Glomerular visceral epithelial cell (primary cell): ENCODE measurements around the gene COL4A6.
"Not testable (repeated sequence)": the region's sequence is repeated elsewhere in the genome, so short reads cannot be mapped to it uniquely, and the experiment has no call there.

Experiments used
- DNase-seq: peaks from one replicate; pipeline ENCODE4 v3.0.0-alpha.2; 2016; ENCODE audit errors: extremely low spot score

The COL4A6 gene

DNA sequence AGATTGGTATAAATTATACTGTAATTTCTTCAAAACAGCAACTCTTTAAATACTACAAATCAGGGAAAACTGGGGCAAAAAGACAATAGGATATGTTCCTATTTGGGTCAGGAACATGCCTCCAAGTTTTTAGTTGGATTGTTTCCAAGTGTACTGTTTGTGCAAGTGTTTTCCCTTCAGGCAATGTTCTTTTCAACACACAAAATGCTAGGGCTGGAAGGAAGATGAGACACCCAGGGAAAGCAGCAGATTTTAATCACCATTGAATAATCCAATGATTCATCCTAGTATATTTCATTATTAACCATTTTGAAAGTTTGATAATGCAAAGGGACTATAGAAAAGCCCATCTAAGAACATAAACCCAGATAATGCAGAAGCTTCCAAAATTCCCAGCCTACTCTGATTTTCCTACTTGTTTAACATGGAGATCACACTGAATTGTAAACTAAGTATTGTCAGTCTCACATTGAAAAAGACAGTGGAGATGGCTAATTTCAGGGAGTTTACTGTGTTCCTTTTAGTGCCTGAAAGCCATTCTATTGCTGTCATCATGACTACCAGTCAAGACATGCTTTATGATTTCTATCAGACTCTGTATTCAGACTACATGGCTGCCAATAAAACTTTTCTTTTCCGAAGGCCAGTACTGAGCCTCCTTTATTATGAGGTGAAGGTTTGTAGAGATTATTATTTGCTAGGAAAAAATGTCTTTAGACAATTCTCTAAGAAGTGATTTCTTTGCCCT is 38.6 kb downstream of the COL4A6 start:
- DNase-seq = no peak

DNA sequence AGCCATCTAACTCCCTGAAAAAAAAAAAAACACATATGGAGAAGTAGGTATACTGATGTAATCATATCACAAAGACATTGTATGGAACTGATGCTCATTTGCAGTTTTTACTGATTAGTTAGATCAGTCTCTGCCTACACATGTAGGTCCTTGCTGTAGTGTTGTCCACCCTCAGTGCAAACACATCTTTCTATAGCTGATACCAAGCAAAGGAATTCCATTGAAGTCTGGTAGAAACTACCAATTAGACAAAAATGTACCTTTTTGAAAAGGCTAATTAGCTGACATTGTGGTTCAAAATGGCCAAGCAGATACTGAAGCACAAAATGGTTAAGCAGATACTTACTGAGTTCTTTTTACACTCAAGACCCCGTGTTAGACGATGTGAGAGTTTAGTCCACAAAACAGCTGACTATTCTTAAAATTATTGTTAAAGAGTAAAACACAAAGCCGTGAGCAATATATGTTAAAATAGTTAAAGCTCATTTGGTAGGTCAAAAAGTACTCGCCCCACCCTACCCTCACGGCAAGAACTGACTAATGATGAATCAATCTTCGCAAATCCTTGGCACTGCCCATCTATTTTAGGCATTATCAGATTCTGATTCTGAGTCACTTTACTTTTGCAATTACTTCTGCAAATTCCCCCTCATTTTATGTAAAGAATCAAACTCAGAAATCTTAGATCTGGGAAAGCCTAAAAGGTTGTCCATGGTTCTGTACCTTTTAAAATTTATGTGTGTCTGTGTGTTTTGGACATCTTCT is 40.4 kb downstream of the COL4A6 start:
- no peak for DNase-seq

DNA sequence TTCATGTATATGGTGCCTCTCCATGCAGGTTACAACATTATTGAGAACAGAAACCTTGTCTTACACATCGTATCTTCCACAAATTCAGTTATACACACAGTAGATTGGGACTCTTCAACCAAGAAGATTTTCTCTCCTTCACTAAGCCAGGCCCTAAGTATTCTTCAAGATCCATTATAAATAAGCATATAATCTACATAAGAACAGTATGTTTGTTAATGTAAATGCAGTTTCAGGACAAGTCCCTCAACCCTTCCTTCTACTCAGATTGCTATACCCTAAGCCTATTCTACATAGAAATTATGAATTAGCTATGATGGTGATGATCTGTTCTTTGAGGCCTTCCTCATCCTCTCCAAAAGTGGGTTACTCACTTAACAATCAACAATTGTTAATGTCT is 41.2 kb downstream of the COL4A6 start:
- DNase-seq = no peak

DNA sequence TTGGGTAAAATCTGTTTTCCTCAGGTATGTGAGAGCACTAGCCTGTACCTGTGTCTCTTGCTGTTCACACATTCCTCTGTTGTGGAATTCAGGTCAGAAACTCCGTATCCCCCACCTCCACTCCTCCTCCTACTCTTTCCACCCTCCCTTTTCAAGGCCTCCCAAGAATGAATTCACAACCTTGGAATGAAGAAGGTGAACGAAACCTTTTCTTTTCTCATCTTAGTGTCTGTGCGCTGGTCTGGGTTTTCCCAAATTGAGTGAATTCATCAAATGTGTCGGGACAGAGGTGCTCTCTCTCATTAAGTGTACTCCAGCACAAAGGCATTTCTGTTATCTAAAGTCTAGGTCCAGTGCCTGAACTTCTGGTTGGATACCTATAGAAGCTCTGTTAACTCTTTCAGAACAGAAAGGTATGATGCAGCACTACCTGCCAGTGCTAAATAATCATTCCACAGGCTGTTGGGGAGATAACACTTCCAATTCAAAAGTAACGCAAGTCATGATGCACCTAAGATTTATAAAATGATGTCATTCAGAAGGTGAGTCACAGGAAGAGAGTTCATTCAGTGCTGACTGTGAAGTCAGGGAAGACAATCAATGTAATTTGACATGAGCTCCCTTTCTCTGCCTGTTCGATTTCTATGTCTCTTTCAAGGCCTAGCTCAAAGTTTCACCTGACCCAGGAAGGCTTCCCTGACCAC is 41.9 kb downstream of the COL4A6 start:
- peak; percentile 5 for DNase-seq

DNA sequence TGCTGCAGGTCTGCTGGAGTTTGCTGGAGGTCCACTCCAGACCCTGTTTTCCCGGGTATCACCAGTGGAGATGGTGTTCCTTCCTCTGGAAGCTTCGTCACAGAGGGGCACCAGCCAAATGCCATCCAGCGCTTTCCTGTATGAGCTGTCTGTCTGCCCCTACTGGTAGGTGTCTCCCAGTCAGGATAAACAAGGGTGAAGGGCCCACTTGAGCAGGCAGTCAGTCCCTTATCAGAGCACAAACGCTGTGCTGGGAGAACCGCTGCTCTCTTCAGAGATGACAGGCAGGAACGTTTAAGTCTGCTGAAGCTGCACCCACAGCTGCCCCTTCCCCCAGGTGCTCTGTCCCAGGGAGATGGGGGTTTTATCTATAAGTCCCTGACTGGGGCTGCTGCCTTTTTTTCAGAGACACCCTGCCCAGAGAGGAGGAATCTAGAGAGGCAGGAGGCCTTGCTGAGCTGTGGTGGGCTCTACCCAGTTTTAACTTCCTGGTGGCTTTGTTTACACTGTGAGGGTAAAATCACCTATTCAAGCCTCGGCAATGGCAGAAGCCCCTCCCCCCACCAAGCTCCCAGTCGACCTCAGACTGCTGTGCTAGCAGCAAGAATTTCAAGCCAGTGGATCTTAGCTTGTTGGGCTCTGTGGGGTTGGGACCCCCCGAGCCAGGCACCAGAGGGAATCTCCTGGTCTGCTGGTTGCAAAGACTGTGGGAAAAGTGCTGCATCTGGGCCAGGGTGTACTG is 47.1 kb downstream of the COL4A6 start:
- not testable (repeated sequence) for DNase-seq

DNA sequence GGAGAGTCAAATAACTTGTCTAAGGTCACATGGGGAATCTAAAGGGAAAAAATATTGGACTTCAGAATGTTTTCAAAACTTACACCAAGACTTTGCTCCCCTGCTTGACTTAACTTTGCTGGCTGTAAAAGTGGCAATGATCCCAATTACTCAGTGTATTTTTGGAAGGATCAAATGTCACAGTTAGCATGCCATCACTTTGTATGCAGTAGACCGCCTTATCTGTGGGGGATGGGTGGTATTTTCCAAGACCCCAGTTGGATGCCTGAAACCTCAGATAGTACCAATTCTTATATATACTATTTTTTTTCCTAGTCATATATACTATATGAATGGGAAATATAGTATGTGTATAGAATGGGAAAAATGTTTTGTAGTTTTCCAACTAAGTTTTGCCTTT is 53.4 kb downstream of the COL4A6 start:
- DNase-seq = no peak

DNA sequence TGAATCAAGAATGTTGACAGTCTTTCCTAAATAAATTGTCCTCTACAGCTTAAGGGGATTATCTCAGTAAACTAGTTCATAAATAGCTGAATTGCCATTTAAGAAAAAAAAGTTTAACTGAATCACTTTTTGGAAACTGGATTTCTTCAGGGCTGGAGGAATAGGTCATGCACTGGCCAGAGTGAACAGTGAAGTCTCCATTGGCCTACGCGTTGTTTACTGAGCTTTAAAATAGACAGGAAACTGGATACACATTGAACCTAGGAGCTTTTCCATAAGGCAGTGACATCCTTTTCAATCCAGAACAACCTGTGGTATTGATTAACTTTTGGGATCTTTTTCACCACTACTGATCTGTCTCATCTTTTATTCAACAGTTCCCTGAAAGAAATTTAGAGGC is 58.0 kb downstream of the COL4A6 start:
- DNase-seq = no peak

DNA sequence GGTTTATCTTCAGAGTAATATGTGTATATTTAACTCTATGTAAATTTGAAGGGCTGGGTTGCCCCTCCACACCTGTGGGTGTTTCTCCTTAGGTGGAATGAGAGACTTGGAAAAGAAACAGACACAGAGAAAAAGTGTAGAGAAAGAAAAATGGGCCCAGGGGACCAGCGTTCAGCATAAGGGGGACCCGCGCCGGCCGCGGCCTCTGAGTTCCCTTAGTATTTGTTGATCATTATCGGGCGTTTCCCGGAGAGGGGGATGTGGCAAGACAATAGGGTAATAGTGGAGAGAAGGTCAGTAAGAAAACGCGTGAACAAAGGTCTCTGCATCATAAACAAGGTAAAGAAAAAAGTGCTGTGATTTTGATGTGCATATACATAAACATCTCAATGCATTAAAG is 61.4 kb downstream of the COL4A6 start:
- not testable (repeated sequence) for DNase-seq

DNA sequence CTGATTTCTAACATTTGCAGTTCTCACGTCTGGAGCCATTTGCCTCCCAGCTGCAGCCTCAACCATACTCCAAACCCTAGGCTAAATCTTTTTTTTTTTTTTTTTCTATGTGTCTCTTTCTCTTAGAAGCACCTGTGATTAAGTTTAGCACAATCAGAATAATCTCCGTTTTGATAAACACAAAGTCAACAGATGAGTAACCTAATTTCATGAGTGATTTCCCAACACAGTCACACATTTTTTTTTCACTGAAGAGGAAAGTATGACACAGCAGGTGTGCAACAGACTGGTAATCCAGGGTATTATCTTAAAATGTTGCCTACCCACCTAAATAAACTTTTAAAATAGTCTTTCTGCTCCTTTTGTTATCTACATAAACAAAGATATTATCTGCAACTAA is 62.6 kb downstream of the COL4A6 start:
- DNase-seq = not testable (repeated sequence)

DNA sequence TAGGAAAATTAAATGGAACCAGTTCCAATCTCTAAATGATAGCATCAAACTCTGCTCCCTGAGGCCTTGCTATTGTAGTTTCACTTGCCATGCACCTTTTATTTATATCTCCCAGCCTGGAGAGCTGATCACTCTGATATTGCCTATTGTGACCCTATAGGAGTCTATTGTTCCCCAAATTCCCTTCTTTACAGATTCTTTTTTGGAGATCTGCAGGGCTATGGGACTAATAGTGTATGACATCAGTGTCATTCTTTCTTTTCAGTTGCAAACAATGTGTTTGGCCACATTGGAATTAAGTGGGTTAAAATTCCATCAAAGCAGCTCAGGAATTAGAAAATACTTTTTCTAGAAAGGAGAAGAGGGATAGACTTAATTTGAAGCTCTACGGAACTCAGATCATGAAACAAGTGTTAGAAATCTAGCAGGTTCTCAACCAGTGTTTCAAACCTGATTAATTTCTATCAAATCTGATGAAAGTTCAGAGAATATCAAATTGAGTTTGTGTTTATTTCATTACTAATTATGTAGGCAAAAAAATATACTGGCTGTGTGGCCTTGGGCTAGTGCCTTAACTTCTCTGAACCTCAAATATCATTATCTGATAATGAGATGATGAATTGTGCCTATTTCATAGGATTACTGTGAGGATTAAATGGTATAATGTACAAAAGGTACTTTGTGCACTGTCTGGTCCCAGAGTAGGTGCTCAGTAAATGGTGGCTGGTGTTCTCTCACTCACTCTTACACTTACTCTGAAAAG is 71.4 kb downstream of the COL4A6 start:
- DNase-seq = no peak

DNA sequence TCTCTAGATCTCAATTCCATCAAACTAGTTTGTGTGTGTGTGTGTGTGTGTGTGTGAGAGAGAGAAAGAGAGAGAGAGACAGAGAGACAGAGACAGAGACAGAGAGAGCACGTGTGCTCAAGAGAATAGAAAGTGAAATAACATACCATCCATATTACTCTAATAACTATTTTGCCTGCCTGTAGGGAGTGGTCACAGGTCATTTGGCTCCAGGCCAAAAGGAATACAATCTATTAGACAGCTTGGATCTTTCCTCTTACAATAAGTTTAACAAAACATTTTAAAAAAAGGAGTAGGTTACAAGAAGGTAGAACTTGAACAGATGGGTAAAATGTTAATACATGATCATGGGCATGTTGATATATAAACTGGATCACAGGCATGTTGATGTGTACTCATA is 76.2 kb downstream of the COL4A6 start:
- DNase-seq = no peak

DNA sequence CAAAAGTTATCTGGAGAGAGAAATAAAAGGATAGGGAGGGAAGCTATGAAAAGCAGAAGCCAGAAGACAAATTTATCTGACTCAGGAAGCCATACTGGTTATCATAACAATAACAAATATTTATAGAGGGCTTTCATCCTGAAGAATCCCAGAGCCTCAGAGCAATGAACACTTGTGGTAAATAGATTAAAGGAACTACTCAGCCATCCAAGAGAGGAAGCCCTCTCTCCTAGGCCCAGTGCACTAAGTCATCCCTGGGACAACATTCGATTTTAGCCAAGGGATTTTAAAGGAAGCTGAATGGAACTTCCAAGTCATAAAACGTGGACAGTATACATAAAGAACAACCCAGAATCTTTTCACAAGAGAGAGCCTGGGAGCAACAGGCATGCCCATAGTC is 76.9 kb downstream of the COL4A6 start:
- DNase-seq = no peak

DNA sequence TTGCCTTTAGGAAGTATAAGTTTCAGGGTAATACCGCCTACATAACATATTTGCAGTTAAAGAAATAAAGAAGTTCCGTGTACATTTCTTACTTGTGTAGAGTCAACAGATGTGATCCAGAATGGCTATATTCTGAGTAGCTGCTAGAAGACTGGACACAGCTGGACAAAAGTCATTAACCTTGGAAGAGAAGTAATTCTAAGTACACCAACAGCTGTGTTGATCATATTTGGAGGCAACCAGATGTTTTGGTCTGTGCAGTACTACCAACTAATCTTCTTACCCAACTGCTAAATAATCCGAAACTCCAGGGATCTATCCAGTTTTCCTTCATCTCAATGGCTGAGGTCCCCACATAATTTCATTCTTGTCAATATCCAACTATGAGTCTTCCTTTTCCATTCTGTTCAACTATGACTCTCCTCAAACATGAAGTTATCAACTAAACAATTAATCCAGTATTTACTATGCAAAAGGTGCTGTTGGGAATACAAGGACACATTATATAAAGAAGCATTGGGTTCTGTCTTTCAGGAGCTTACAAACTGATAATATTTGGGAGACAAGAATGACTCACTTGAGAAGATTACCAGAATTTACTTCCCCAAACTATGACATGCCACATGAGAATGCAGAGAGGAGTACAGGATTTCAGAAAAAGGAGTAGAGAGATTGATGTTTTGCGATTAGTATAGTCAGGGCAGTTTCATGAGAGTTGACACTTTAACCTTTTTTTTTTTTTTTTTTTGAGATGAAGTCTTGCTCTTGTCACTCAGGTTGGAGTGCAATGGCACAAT is 78.2 kb downstream of the COL4A6 start:
- no peak for DNase-seq

DNA sequence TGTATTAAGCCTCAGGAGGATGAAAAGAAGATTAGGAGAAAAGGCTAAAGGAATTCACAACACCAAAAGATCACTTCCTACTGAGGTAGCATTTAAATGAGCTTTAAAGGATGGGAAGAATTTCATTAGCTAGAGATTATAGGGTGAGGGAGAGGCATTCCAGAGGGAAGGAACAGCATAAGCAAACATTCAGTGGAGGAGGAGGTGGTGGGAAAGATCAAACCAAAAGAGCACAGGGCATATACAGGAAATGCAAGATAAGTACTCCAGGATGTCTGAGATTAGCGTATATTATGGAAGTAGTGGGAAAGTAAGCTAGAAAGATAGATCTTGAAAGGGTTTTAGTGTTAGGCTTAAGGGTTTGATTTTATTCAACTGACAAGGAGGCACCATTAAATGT is 84.8 kb downstream of the COL4A6 start:
- no peak for DNase-seq

DNA sequence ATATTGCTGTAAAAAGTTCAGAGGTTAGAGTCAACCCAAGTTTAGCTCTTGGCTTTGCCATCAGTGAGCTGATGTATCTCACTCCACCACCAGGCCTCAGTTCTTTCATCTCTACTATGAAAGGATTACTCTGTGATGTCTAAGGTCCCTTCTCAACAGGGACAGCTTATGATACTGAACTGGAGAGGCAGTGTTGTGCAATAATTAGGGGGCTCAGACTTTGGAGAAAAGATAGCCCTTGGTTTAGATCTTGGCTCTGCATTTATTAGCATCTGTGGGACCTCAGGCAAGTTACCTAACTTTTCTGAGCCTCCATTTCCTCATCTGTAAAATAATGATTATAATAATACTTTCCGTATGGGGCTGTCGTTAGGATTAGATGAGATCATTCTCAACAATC is 89.0 kb downstream of the COL4A6 start:
- DNase-seq = no peak

DNA sequence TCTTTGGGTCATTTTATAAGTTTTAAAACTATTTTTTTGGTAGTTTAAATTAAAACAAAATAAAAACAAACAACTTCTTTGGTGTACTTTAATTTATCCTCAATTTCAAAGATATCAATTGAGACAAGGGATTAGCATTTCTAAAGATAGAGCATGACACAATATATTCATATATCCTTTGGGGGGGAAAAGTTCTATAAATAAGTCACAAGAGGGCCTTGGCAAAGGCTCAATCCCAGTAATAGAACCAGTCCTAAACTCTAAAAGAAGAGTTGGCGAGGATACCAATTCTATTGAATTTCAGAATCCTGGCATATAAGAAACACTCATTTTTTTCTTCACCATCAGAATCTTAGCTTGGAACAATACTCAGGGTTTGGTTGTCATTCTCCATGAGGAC is 89.7 kb downstream of the COL4A6 start:
- DNase-seq = no peak

DNA sequence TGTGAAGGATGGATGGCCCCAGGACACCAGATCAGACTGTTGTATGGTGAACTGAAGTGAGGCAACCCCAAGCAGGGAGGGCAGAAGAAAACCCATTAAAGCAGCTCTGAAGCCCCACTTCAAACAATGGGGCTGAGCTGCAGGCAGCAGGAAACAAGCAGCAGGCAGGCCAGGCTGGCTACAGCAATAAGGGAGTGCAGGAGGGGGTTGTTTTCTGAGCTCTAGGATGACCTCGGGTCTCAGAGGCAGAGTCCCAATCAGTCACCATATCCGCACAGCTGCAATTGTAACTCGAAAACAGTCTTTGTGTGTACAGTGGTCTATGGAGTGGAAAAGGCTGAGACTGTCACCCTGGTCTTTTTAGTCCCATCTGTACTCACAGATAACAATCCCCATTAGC is 90.4 kb downstream of the COL4A6 start:
- no peak for DNase-seq

DNA sequence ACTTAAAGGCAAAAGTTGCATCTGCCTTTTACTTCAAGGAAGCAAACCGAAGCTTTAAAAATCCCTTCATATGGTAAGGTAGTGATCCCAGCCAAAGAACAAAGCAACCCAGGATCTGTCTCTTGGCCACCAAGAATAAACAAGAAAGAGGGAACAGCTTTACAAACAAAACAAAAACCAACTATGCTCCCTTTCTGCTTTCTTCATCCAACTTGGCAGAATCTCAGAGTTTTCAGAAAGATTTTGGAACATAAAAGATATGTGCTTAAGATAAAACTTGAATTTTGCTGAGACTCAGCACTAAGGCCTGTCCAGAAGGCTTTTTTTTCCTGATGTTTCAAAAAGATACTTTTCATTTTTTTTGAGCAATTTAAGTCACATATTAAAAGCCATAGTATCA is 94.0 kb downstream of the COL4A6 start:
- no peak for DNase-seq

DNA sequence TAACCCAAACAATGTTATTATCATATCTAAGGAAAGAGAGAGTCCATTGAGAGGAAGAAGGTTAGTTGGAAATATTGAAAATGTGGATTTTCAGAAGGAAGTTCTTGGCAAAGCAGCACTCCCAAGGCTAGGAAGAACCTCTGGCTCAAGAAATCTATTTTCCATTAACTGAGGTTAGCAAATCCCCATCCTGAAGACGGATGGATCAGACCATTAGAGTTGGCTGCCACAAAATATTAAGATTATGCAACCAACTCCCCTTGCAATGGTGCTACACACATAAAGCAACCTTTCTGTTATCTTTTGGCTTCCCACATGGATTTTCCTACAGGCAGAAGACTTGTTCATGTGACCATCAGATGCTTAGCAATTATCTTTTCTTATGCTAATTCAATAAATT is 96.3 kb downstream of the COL4A6 start:
- no peak for DNase-seq

DNA sequence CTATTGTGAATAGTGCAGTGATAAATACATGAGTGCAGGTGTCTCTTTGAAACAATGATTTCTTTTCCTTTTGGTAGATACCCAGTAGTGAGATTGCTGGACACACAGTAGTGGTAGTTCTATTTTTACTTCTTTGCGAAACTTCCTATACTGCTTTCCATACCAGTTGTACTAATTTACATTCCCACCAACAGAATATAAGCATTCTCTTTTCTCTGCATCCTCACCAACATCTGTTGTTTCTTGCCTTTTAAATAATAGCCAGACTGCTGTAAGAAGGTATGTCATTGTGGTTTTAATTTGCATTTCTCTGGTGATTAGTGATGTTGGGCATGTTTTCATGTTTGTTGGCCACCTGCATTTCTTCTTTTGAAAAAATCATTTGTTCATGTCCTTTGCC is 105.9 kb downstream of the COL4A6 start:
- DNase-seq = no peak
